GM23248 (cell line): ENCODE measurements around the gene SH2D3A.

Experiments
- EZH2 ChIP-seq: fragments of 200-600 bp; sonication (generic); IDR thresholded peaks from 2 replicates; pipeline ENCODE4 v1.6.1; 2018; ENCODE audit warnings: antibody characterized with exemption, mild to moderate bottlenecking; ENCODE audit not compliant: insufficient read depth, poor library complexity, severe bottlenecking
- EZH2phosphoT487 ChIP-seq: fragments of 200-600 bp; sonication (generic); IDR thresholded peaks from 2 replicates; pipeline ENCODE4 v1.6.1; 2018; ENCODE audit warnings: antibody characterized with exemption, moderate library complexity, mild to moderate bottlenecking, low read depth; ENCODE audit not compliant: insufficient read depth

GRCh38 chr19:6744381-6745301 is 22.6 kb downstream of the SH2D3A start:
- TF ChIP-seq EZH2phosphoT487 (no peak), EZH2 (no peak)
